OCI-LY3 (cell line): ENCODE results near the gene DHCR24.

ENCODE experiments used
- H2AFZ ChIP-seq: fragments of 200-600, 300-600 bp; shearing (Covaris generic); 2 replicates; pipeline ENCODE4 v1.6.0; 2014; ENCODE audit warnings: antibody characterized with exemption, low read depth, low read length
- H3K27ac ChIP-seq: fragments of 200-600, 300-600 bp; sonication (generic); 2 replicates; pipeline ENCODE4 v1.5.1; 2014; ENCODE audit warnings: mild to moderate bottlenecking, low read length, moderate library complexity, mixed read lengths
- H3K27me3 ChIP-seq: fragments of 200-600, 300-600 bp; sonication (generic); 2 replicates; pipeline ENCODE4 v1.6.1; 2014; ENCODE audit warnings: low read depth, low read length, mixed read lengths
- H3K36me3 ChIP-seq: fragments of 200-600, 300-600 bp; sonication (generic); replicated peaks from 2 replicates; pipeline ENCODE3; 2014; ENCODE audit warnings: low read depth, low read length, mixed read lengths
- H3K4me1 ChIP-seq: fragments of 300-600, 200-600 bp; sonication (generic); 2 replicates; pipeline ENCODE4 v1.6.1; 2014; ENCODE audit warnings: low read length, mixed read lengths
- H3K4me2 ChIP-seq: fragments of 200-600, 300-600 bp; sonication (generic); 2 replicates; pipeline ENCODE4 v1.6.1; 2014; ENCODE audit warnings: low read length, mixed read lengths
- H3K4me3 ChIP-seq: fragments of 300-600, 200-600 bp; sonication (generic); 2 replicates; pipeline ENCODE4 v1.5.1; 2014; ENCODE audit warnings: antibody characterized with exemption, mild to moderate bottlenecking, low read length, moderate library complexity
- H3K79me2 ChIP-seq: fragments of 300-600, 200-600 bp; shearing (Covaris generic); 2 replicates; pipeline ENCODE4 v1.6.1; 2014; ENCODE audit warnings: mild to moderate bottlenecking, low read length, mixed read lengths
- H3K9ac ChIP-seq: fragments of 300-600, 200-600 bp; shearing (Covaris generic); 2 replicates; pipeline ENCODE4 v1.6.0; 2014; ENCODE audit warnings: mild to moderate bottlenecking, low read length, moderate library complexity
- H3K9me3 ChIP-seq: fragments of 200-600, 300-600 bp; shearing (Covaris generic); 2 replicates; pipeline ENCODE4 v1.6.1; 2014; ENCODE audit warnings: low read length, mixed read lengths; ENCODE audit not compliant: insufficient read depth
- H4K20me1 ChIP-seq: fragments of 200-600, 300-600 bp; sonication (generic); 2 replicates; pipeline ENCODE4 v1.6.1; 2016; ENCODE audit warnings: low read length, mixed read lengths; ENCODE audit not compliant: insufficient read depth
- CTCF ChIP-seq: fragments of 200-600, 300-600 bp; sonication (generic); IDR thresholded peaks from 2 replicates; pipeline ENCODE4 v1.5.1; 2014; ENCODE audit warnings: antibody characterized with exemption, low read length, low read depth
- EZH2phosphoT487 ChIP-seq: fragments of 200-600 bp; shearing (Covaris generic); IDR thresholded peaks from 2 replicates; pipeline ENCODE4 v1.6.1; 2018; ENCODE audit warnings: antibody characterized with exemption, mixed run types, low read depth

DHCR24 gene

DNA sequence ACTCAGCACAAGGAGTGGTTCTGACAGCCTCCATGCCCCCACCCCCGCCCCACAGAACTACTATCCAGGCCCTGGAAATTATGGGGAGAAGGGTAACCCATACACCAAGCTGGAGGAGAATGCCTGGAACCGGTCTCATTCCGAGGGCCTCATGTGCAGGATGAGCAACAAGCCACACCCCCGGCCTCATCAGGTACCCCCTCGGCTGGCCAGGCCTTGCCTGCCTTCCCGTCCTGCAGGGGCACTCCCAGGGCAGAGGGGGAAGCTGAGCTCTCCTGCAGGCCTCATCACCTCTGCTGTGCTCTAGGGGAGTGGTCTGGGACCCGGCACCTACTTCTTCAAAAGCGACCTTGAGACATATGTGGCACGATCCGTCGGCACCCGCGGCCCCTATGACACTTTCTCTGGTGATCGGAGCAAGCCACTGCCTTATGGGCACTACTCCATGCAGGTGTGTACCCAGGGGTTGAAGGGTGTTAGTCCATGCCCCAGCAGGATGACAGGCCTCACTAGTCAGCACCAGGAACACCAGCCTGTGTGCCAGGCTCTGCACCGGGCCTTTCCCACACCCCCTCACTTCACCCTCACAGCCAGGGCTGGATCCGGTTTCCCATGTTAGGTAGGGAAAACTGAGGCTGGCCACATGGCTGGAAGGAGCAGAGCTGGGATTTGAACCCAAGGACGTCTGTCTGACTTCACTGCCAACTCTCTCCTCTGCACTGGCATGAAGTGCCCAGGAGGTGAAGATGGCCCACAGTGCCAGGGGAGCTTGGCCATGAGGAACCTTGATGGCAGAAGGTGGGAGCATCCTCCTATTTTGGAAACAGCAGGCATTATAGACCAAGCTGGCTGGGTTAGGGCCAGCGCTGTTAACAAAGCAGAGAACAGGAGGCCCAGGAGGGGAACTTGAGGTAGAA, 75.0 kb downstream of the DHCR24 start:
- Histone ChIP-seq H3K27ac (no peak overlapping the region), H3K9ac (no peak overlapping the region), H3K4me3 (no peak overlapping the region), H2AFZ (no peak overlapping the region), H3K4me1 (peaks cover 16% of the 10 kb centered on the region), H3K36me3 (no peaks in the 10 kb centered on the region), H4K20me1 (no peaks in the 10 kb centered on the region), H3K79me2 (no peaks in the 10 kb centered on the region), H3K9me3 (no peaks in the 10 kb centered on the region), H3K4me2 (no peak overlapping the region), H3K27me3 (no peaks in the 10 kb centered on the region)
- TF ChIP-seq EZH2phosphoT487 = no peak
- TF ChIP-seq CTCF = no peak

- Histone ChIP-seq H3K27ac (no peak overlapping the region), H3K79me2 (no peaks in the 10 kb centered on the region), H2AFZ (no peak overlapping the region), H3K36me3 (no peaks in the 10 kb centered on the region), H3K4me1 (peaks cover 16% of the 10 kb centered on the region), H3K4me3 (no peak overlapping the region), H3K9ac (no peak overlapping the region), H4K20me1 (no peaks in the 10 kb centered on the region), H3K9me3 (no peaks in the 10 kb centered on the region), H3K27me3 (no peaks in the 10 kb centered on the region), H3K4me2 (no peak overlapping the region)
- no peak for TF ChIP-seq CTCF
- TF ChIP-seq EZH2phosphoT487 = no peak
Observed at GRCh38 chr1:54811066-54811465, 75.9 kb downstream of the DHCR24 start.

- Histone ChIP-seq H2AFZ (no peak overlapping the region), H3K9me3 (no peaks in the 10 kb centered on the region), H3K79me2 (no peaks in the 10 kb centered on the region), H3K4me2 (no peak overlapping the region), H3K4me3 (no peak overlapping the region), H3K4me1 (peaks cover 16% of the 10 kb centered on the region), H3K27me3 (no peaks in the 10 kb centered on the region), H3K9ac (no peak overlapping the region), H4K20me1 (no peaks in the 10 kb centered on the region), H3K36me3 (no peaks in the 10 kb centered on the region), H3K27ac (no peak overlapping the region)
- TF ChIP-seq CTCF = peak; percentile 62
- TF ChIP-seq EZH2phosphoT487 = no peak
Observed at GRCh38 chr1:54810153-54810942, 76.6 kb downstream of the DHCR24 start.

GRCh38 chr1:54809496-54810074, 77.4 kb downstream of the DHCR24 start:
- TF ChIP-seq EZH2phosphoT487 = no peak
- TF ChIP-seq CTCF = no peak

More at GRCh38 chr1:54809496-54810074, 77.4 kb downstream of the DHCR24 start:
- no peaks in the 10 kb centered on the region for H3K36me3 ChIP-seq
- no peak overlapping the region for H3K9ac ChIP-seq
- no peaks in the 10 kb centered on the region for H3K79me2 ChIP-seq
- H3K9me3 ChIP-seq = no peaks in the 10 kb centered on the region
- H3K27ac ChIP-seq = no peak overlapping the region
- H4K20me1 ChIP-seq = no peaks in the 10 kb centered on the region
- peaks cover 16% of the 10 kb centered on the region for H3K4me1 ChIP-seq
- H3K4me3 ChIP-seq = no peak overlapping the region
- H2AFZ ChIP-seq = no peak overlapping the region
- H3K27me3 ChIP-seq = no peaks in the 10 kb centered on the region
- no peak overlapping the region for H3K4me2 ChIP-seq
